Liver (tissue), 9 donors: ENCODE measurements around the gene AQP10. TPM values are rescaled to one million over a fixed set of nuclear protein-coding genes. Genes with fewer than 3 reads are reported as not detected.

Experiments used
- DNase-seq: peaks from one replicate; pipeline ENCODE4 v3.0.0-alpha.2; 2017; ENCODE audit warnings: low spot score
- H3K27ac ChIP-seq, 2 donors: one replicate each; pipeline ENCODE4 v1.7.0; 2013; ENCODE audit warnings: inconsistent platforms in 2 of 2, low read length in 2 of 2, control low read depth in 1 of 2, low read depth in 1 of 2, mild to moderate bottlenecking in 1 of 2
- H3K27me3 ChIP-seq, 4 donors: one replicate each; pipeline versions ENCODE4 v1.6.1 to v1.7.0; 2013; ENCODE audit warnings: low read length in 3 of 4, inconsistent platforms in 1 of 4, mild to moderate bottlenecking in 1 of 4, moderate library complexity in 1 of 4; ENCODE audit not compliant: control insufficient read depth in 4 of 4, insufficient read depth in 4 of 4
- H3K36me3 ChIP-seq, 4 donors: one replicate each; pipeline versions ENCODE4 v1.6.1 to v1.7.0; 2013; ENCODE audit warnings: low read length in 3 of 4, mild to moderate bottlenecking in 3 of 4, low read depth in 1 of 4, moderate library complexity in 1 of 4; ENCODE audit not compliant: control insufficient read depth in 4 of 4, insufficient read depth in 3 of 4
- H3K4me1 ChIP-seq, 4 donors: one replicate each; pipeline versions ENCODE4 v1.6.1 to v1.7.0; 2013; ENCODE audit warnings: low read length in 3 of 4, mild to moderate bottlenecking in 3 of 4, moderate library complexity in 1 of 4; ENCODE audit not compliant: control insufficient read depth in 4 of 4, insufficient read depth in 4 of 4
- H3K4me3 ChIP-seq, 3 donors: one replicate each; pipeline versions ENCODE4 v1.6.1 to v1.7.0; 2013; ENCODE audit warnings: low read length in 3 of 3, control low read depth in 1 of 3, low read depth in 1 of 3, mild to moderate bottlenecking in 1 of 3
- H3K9ac ChIP-seq, 2 donors: one replicate each; pipeline ENCODE4 v1.7.0; 2013; ENCODE audit warnings: low read length in 2 of 2, mild to moderate bottlenecking in 2 of 2, moderate library complexity in 2 of 2, control low read depth in 1 of 2, low read depth in 1 of 2
- H3K9me3 ChIP-seq, 4 donors: one replicate each; pipeline versions ENCODE4 v1.6.1 to v1.7.0; 2013; ENCODE audit warnings: low read length in 3 of 4; ENCODE audit not compliant: control insufficient read depth in 4 of 4
- EGR1 ChIP-seq, 2 donors: IDR thresholded peaks; 2 replicates each; pipeline ENCODE4 v1.6.1; 2016 to 2018; ENCODE audit warnings: antibody characterized with exemption in 2 of 2, low read depth in 2 of 2
- FOXA1 ChIP-seq: IDR thresholded peaks from 2 replicates; pipeline ENCODE4 v1.6.1; 2016; ENCODE audit warnings: antibody characterized with exemption
- FOXA2 ChIP-seq: IDR thresholded peaks from 2 replicates; pipeline ENCODE4 v1.6.1; 2016; ENCODE audit warnings: antibody characterized with exemption
- HNF4G ChIP-seq: IDR thresholded peaks from 2 replicates; pipeline ENCODE4 v1.6.1; 2016; ENCODE audit warnings: antibody characterized with exemption
- NR2F2 ChIP-seq: IDR thresholded peaks from 2 replicates; pipeline ENCODE4 v1.6.1; 2016; ENCODE audit warnings: antibody characterized with exemption
- RAD21 ChIP-seq, 2 donors: IDR thresholded peaks; 2 replicates each; pipeline ENCODE4 v1.6.1; 2016; ENCODE audit warnings: antibody characterized with exemption in 2 of 2, mild to moderate bottlenecking in 2 of 2
- REST ChIP-seq: IDR thresholded peaks from 2 replicates; pipeline ENCODE4 v1.6.1; 2016; ENCODE audit warnings: antibody characterized with exemption, mild to moderate bottlenecking
- TAF1 ChIP-seq: conservative IDR thresholded peaks from 2 replicates; pipeline ENCODE4 v1.6.1; 2016; ENCODE audit warnings: antibody characterized with exemption, mild to moderate bottlenecking
- YY1 ChIP-seq: IDR thresholded peaks from 2 replicates; pipeline ENCODE4 v1.6.1; 2016; ENCODE audit warnings: antibody characterized with exemption, mild to moderate bottlenecking
- WGBS: extraction: QIAGEN DNeasy Blood & Tissue Kit; methylation state at CpG from one replicate; pipeline ENCODE4 v1.1.7; 2013; 5-methylcytosine and 5-hydroxymethylcytosine counted together
- polyA plus RNA-seq, 2 donors: library from polyadenylated mRNA; stranded (reverse) in 1 of 2; unstranded in 1 of 2; fragments of 200-250 nt in 1 of 2; fragments of >200 nt in 1 of 2; fragmentation: Nextera tagmentation in 1 of 2; extraction: Ambion mirVana in 1 of 2; gene quantifications; one replicate each; pipeline versions ENCODE4 v1.2.1 to v1.2.3, GENCODE V29; 2013 to 2015
- total RNA-seq, 2 donors: library from RNA; depleted of rRNA; stranded (reverse); fragments of >200 nt; gene quantifications; one replicate each; pipeline ENCODE4 v1.2.3, GENCODE V29; 2014
- TF ChIP-seq, protein P1 (sequence below): fragments of 150-350 bp; IDR thresholded peaks from 2 replicates; pipeline ENCODE4 v1.5.1; 2017; ENCODE audit warnings: improper control_type of control experiment, low read depth, low read length; ENCODE audit not compliant: missing input control
- TF ChIP-seq, protein P2 (sequence below): IDR thresholded peaks from 2 replicates; pipeline ENCODE4 v1.6.1; 2016; ENCODE audit warnings: antibody characterized with exemption
- donor health status: healthy.
- donor health status: healthy.
- donor health status: healthy.
- donor health status: healthy.
- donor health status: healthy.

Gene AQP10
- total and polyA plus RNA-seq, 4 donors = 0.14 TPM; not detected in 3

DNA sequence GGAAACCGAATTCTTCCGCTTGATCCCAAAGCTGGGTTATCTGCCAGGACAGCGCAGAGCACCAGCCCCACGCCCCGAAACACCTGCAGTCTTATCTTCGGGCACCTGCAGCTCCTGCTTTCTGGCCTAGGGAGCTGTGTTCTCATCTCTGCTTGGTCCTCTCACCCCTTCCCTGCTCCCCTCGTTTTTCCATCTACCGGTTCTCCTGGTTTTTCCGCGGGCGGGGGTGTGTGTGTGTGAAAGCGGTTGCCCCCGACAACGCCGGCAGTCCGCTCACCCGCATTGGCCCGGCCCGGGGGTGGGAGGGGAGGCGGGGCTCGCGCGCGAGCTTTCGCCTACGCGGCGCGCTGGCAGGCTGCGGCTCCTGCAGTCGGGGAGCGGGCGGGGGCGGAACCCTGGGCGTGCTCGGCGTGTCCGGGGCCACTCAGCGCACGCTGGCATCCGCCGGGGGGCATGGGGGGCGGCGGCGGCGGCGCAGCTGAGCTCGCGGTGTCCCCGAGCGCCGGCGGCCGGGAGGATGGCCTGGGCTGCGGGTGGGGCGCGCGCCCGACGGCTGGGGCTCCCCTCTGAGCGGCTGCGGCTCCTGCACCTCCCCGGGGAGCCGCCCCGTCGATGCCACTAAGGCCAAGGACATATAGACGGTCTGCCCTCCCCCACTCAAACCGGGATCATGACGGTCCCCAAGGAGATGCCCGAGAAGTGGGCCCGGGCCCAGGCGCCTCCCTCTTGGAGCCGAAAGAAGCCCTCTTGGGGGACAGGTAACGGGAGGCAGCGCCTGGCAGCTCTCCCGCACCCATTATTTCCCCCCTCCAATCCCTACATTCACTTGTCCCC lies 7.6 kb downstream of the AQP10 start:
- peaks cover 5 to 24% (median 14%) of the 10 kb centered on the region in 4 donors for H3K4me1 ChIP-seq
- no peak overlapping the region for H3K27ac ChIP-seq
- H3K9ac ChIP-seq = peak overlapping the region in 1 of 2 donors; percentile 72

DNA sequence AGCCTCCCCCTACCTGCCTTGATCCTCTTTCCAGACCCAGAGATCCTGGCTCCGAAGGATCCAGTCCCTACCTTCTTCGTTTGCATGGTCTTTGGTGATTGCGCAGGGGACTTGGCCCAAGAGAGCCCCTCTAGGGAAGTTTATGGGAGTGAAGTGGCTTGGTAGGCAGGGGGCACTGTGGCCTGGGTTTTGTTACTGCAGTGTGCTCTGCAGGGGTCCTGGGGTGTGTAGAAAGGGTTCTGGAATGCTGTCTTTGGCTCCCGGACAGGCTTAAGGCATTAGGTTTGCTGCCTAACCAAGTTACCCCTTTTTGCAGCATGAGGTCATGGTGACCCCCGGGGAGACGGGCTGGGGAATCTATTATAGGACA lies 8.2 kb downstream of the AQP10 start:
- Histone ChIP-seq H3K9ac (no peak overlapping the region), H3K27me3 (no peaks in the 10 kb centered on the region), H3K27ac (no peak overlapping the region), H3K9me3 (no peaks in the 10 kb centered on the region), H3K36me3 (no peaks in the 10 kb centered on the region), H3K4me3 (peak overlapping the region in 1 of 3 donors; percentile 55), H3K4me1 (peaks cover 8 to 28% (median 16%) of the 10 kb centered on the region in 4 donors)
- no peak for TF ChIP-seq YY1
- TF ChIP-seq NR2F2 = no peak
- TF ChIP-seq HNF4G = no peak
- TF ChIP-seq EGR1 (IDR thresholded peaks at IDR 0.05; ENCODE audit: low read depth in 2 of 2) = no peak
- WGBS = 82% methylated on average over 6 of the region's 6 CpGs
- DNase-seq = no peak

More for the DNA sequence above, 7.6 kb downstream of the AQP10 start:
- DNase-seq = peak; percentile 71
- Histone ChIP-seq H3K9me3 (no peaks in the 10 kb centered on the region), H3K27me3 (no peaks in the 10 kb centered on the region), H3K4me3 (peak overlapping the region in 2 of 3 donors; percentile 55 to 63), H3K36me3 (no peaks in the 10 kb centered on the region)
- TF ChIP-seq FOXA1 (no peak), RAD21 (IDR thresholded peaks at IDR 0.05) (no peak), TAF1 (no peak), YY1 (no peak), EGR1 (IDR thresholded peaks at IDR 0.05; ENCODE audit: low read depth in 2 of 2) (peak; percentile 33 to 66)
- TF ChIP-seq, protein P1, sequence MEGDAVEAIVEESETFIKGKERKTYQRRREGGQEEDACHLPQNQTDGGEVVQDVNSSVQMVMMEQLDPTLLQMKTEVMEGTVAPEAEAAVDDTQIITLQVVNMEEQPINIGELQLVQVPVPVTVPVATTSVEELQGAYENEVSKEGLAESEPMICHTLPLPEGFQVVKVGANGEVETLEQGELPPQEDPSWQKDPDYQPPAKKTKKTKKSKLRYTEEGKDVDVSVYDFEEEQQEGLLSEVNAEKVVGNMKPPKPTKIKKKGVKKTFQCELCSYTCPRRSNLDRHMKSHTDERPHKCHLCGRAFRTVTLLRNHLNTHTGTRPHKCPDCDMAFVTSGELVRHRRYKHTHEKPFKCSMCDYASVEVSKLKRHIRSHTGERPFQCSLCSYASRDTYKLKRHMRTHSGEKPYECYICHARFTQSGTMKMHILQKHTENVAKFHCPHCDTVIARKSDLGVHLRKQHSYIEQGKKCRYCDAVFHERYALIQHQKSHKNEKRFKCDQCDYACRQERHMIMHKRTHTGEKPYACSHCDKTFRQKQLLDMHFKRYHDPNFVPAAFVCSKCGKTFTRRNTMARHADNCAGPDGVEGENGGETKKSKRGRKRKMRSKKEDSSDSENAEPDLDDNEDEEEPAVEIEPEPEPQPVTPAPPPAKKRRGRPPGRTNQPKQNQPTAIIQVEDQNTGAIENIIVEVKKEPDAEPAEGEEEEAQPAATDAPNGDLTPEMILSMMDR = no peak
- WGBS = 7% methylated on average over 76 of the region's 76 CpGs

- Histone ChIP-seq H3K27me3 (no peaks in the 10 kb centered on the region), H3K27ac (no peak overlapping the region), H3K9me3 (no peaks in the 10 kb centered on the region), H3K4me3 (no peak overlapping the region), H3K36me3 (no peaks in the 10 kb centered on the region), H3K9ac (no peak overlapping the region), H3K4me1 (peaks cover 13 to 30% (median 18%) of the 10 kb centered on the region in 4 donors)
- 90% methylated on average over 7 of the region's 7 CpGs for WGBS
- no peak for DNase-seq
- TF ChIP-seq REST (no peak), FOXA1 (no peak), FOXA2 (no peak), HNF4G (no peak)
- TF ChIP-seq, protein P2, sequence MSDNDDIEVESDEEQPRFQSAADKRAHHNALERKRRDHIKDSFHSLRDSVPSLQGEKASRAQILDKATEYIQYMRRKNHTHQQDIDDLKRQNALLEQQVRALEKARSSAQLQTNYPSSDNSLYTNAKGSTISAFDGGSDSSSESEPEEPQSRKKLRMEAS = no peak
Measured at GRCh38 chr1:154329551-154330131, 8.7 kb downstream of the AQP10 start.
